GM10266 (cell line): ENCODE data around the gene CHMP4B.

Experiments
- DNase-seq: peaks from one replicate; pipeline ENCODE4 v3.0.0; 2012; ENCODE audit errors: extremely low spot score
- CTCF ChIP-seq: IDR thresholded peaks from 2 replicates; pipeline ENCODE4 v1.5.1; 2012; ENCODE audit warnings: mild to moderate bottlenecking, low read depth; ENCODE audit not compliant: control insufficient read depth, insufficient read depth; ENCODE audit errors: missing control alignments

CHMP4B gene

GRCh38 chr20:33770005-33770404, 41.1 kb upstream of the CHMP4B start:
- DNase-seq = no peak
- peak; percentile 18 for TF ChIP-seq CTCF

- DNase-seq = peak; percentile 21
- TF ChIP-seq CTCF = no peak
Measured at GRCh38 chr20:33771938-33772337, 39.2 kb upstream of the CHMP4B start.

- no peak for TF ChIP-seq CTCF
- DNase-seq = no peak
Measured at GRCh38 chr20:33772439-33772838, 38.7 kb upstream of the CHMP4B start.

GRCh38 chr20:33773412-33774089, 37.6 kb upstream of the CHMP4B start:
- TF ChIP-seq CTCF = no peak
- DNase-seq = peak; percentile 81

- TF ChIP-seq CTCF = no peak
- DNase-seq = no peak
Measured at GRCh38 chr20:33777816-33778215, 33.3 kb upstream of the CHMP4B start.

- DNase-seq = no peak
- TF ChIP-seq CTCF = no peak
Measured at GRCh38 chr20:33781133-33781532, 30.0 kb upstream of the CHMP4B start.

- DNase-seq = no peak
- no peak for TF ChIP-seq CTCF
Measured at GRCh38 chr20:33781945-33782344, 29.2 kb upstream of the CHMP4B start.
